HCT116 (cell line): ENCODE data around the gene AQP4.

ENCODE experiments used
- CEBPB ChIP-seq: IDR thresholded peaks from 2 replicates; pipeline ENCODE4 v1.6.1; 2012; ENCODE audit warnings: low read depth
- EGR1 ChIP-seq: IDR thresholded peaks from 2 replicates; pipeline ENCODE4 v1.6.1; 2012; ENCODE audit warnings: low read depth
- ELF1 ChIP-seq: IDR thresholded peaks from 2 replicates; pipeline ENCODE4 v1.6.1; 2012; ENCODE audit warnings: low read depth, borderline replicate concordance
- EZH2 ChIP-seq: fragments of 200-600 bp; sonication (generic); IDR thresholded peaks from 2 replicates; pipeline ENCODE4 v1.6.1; 2017; ENCODE audit warnings: antibody characterized with exemption, mixed run types
- EZH2phosphoT487 ChIP-seq: fragments of 200-600 bp; IDR thresholded peaks from 2 replicates; pipeline ENCODE4 v1.6.1; 2018; ENCODE audit warnings: antibody characterized with exemption, borderline replicate concordance
- JUND ChIP-seq: IDR thresholded peaks from 2 replicates; pipeline ENCODE4 v1.6.1; 2012
- POLR2A ChIP-seq: IDR thresholded peaks from 2 replicates; pipeline ENCODE4 v1.7.0; 2011; ENCODE audit warnings: borderline replicate concordance; ENCODE audit not compliant: insufficient read depth, insufficient read length; ENCODE audit errors: extremely low read depth
- POLR2AphosphoS5 ChIP-seq: IDR thresholded peaks from 2 replicates; pipeline ENCODE4 v1.6.1; 2011; ENCODE audit warnings: mild to moderate bottlenecking, low read depth, low read length, moderate library complexity
- SIN3A ChIP-seq: IDR thresholded peaks from 2 replicates; pipeline ENCODE4 v1.6.1; 2012; ENCODE audit warnings: low read depth
- TCF7L2 ChIP-seq: IDR thresholded peaks from 2 replicates; pipeline ENCODE4 v1.7.0; 2011; ENCODE audit warnings: borderline replicate concordance, inconsistent platforms; ENCODE audit not compliant: insufficient read depth, insufficient read length; ENCODE audit errors: extremely low read depth
- ZNF274 ChIP-seq: fragments of 200-500 bp; sonication (Bioruptor generic); IDR thresholded peaks from 2 replicates; pipeline ENCODE4 v1.6.1; 2014; ENCODE audit warnings: mild to moderate bottlenecking, low read depth, low read length, inconsistent platforms
- TF ChIP-seq, protein P1 (sequence below), 3 experiments: fragments of 200-600 bp in 1 of 3; sonication (generic) in 1 of 3; IDR thresholded peaks in 2 of 3; conservative IDR thresholded peaks in 1 of 3; 2 replicates each; pipeline ENCODE4 v1.5.1; 2012 to 2017; ENCODE audit warnings: low read depth in 2 of 3, low read length in 2 of 3, antibody characterized with exemption in 1 of 3, borderline replicate concordance in 1 of 3, control low read depth in 1 of 3, mild to moderate bottlenecking in 1 of 3, mixed read lengths in 1 of 3, mixed run types in 1 of 3, moderate library complexity in 1 of 3; ENCODE audit not compliant: insufficient read depth in 1 of 3
- TF ChIP-seq, protein P2 (sequence below): IDR thresholded peaks from 2 replicates; pipeline ENCODE4 v1.6.1; 2012; ENCODE audit warnings: low read depth

DNA sequence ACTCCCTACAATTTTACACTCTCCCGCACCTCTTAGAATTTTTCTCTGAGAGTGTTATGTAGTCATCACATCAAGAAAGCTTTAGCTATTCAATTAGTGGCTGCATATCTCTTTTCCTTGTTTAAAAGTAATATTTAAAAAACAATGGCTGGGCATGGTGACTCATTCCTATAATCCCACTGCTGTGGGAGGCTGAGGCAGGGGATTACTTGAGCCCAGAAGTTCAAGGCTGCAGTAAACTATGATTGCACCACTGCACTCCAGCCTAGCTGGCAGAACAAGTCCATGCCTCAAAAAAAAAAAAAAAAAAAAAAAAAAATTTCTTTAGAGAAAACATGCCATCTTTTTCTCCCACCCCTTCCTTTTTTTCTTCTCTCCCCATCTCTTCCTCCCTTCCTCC is 44.3 kb downstream of the AQP4 start:
- TF ChIP-seq, protein P1, sequence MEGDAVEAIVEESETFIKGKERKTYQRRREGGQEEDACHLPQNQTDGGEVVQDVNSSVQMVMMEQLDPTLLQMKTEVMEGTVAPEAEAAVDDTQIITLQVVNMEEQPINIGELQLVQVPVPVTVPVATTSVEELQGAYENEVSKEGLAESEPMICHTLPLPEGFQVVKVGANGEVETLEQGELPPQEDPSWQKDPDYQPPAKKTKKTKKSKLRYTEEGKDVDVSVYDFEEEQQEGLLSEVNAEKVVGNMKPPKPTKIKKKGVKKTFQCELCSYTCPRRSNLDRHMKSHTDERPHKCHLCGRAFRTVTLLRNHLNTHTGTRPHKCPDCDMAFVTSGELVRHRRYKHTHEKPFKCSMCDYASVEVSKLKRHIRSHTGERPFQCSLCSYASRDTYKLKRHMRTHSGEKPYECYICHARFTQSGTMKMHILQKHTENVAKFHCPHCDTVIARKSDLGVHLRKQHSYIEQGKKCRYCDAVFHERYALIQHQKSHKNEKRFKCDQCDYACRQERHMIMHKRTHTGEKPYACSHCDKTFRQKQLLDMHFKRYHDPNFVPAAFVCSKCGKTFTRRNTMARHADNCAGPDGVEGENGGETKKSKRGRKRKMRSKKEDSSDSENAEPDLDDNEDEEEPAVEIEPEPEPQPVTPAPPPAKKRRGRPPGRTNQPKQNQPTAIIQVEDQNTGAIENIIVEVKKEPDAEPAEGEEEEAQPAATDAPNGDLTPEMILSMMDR (IDR thresholded peaks at IDR 0.05 in 2 of 3, conservative IDR thresholded peaks at IDR 0.05 in 1 of 3; ENCODE audit: borderline replicate concordance in 1 of 3, insufficient read depth in 1 of 3, low read depth in 2 of 3, low read length in 2 of 3), result no peak
- TF ChIP-seq EZH2, result no peak
- no peak for TF ChIP-seq SIN3A
- TF ChIP-seq ZNF274, result no peak
- TF ChIP-seq JUND, result no peak
- TF ChIP-seq EGR1, result no peak
- TF ChIP-seq, protein P2, sequence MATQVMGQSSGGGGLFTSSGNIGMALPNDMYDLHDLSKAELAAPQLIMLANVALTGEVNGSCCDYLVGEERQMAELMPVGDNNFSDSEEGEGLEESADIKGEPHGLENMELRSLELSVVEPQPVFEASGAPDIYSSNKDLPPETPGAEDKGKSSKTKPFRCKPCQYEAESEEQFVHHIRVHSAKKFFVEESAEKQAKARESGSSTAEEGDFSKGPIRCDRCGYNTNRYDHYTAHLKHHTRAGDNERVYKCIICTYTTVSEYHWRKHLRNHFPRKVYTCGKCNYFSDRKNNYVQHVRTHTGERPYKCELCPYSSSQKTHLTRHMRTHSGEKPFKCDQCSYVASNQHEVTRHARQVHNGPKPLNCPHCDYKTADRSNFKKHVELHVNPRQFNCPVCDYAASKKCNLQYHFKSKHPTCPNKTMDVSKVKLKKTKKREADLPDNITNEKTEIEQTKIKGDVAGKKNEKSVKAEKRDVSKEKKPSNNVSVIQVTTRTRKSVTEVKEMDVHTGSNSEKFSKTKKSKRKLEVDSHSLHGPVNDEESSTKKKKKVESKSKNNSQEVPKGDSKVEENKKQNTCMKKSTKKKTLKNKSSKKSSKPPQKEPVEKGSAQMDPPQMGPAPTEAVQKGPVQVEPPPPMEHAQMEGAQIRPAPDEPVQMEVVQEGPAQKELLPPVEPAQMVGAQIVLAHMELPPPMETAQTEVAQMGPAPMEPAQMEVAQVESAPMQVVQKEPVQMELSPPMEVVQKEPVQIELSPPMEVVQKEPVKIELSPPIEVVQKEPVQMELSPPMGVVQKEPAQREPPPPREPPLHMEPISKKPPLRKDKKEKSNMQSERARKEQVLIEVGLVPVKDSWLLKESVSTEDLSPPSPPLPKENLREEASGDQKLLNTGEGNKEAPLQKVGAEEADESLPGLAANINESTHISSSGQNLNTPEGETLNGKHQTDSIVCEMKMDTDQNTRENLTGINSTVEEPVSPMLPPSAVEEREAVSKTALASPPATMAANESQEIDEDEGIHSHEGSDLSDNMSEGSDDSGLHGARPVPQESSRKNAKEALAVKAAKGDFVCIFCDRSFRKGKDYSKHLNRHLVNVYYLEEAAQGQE, result no peak
- no peak for TF ChIP-seq POLR2A
- TF ChIP-seq TCF7L2, result no peak
- no peak for TF ChIP-seq CEBPB
- TF ChIP-seq EZH2phosphoT487, result no peak
- no peak for TF ChIP-seq POLR2AphosphoS5
- no peak for TF ChIP-seq ELF1
